Subcutaneous adipose tissue (tissue), 4 donors: ENCODE data around the gene DOCK4. TPM values are rescaled to one million over a fixed set of nuclear protein-coding genes. Genes with fewer than 3 reads are reported as not detected.

Source experiments
- CTCF ChIP-seq: fragments of 450-650 bp; IDR thresholded peaks from one replicate; pipeline ENCODE4 v1.5.1; 2016; ENCODE audit warnings: low read depth, mild to moderate bottlenecking, control low read depth, antibody characterized with exemption, moderate library complexity
- total RNA-seq, 4 donors: library from RNA; depleted of rRNA; stranded (reverse); fragments of >200 nt; gene quantifications; one replicate each; pipeline ENCODE4 v1.1.0, GENCODE V29; 2016

DOCK4 gene
- total RNA-seq, 4 donors from 2014 or later = 44.3 to 59.3 (median 52.5) TPM

GRCh38 chr7:112120696-112121217 lies 85.4 kb downstream of the DOCK4 start:
- TF ChIP-seq CTCF = no peak

- no peak for TF ChIP-seq CTCF
Observed at GRCh38 chr7:112118581-112119566, 87.3 kb downstream of the DOCK4 start.

- no peak for TF ChIP-seq CTCF
Observed at GRCh38 chr7:112116894-112117293, 89.3 kb downstream of the DOCK4 start.

- no peak for TF ChIP-seq CTCF
Observed at GRCh38 chr7:112116358-112116757, 89.8 kb downstream of the DOCK4 start.

- TF ChIP-seq CTCF = no peak
Observed at GRCh38 chr7:112115880-112116279, 90.3 kb downstream of the DOCK4 start.

- no peak for TF ChIP-seq CTCF
Observed at GRCh38 chr7:112113913-112114575, 92.2 kb downstream of the DOCK4 start.

- no peak for TF ChIP-seq CTCF
Observed at GRCh38 chr7:112112822-112113255, 93.4 kb downstream of the DOCK4 start.
